GM21528 (cell line): ENCODE results near the gene GLG1.

Experiments used
- ATAC-seq: cut with Tn5 transposase; IDR thresholded peaks from one replicate; pipeline ENCODE4 v1.9.1; 2021; ENCODE audit warnings: mild to moderate bottlenecking, moderate library complexity; ENCODE audit not compliant: unreplicated experiment, low FRiP score

The GLG1 gene

DNA sequence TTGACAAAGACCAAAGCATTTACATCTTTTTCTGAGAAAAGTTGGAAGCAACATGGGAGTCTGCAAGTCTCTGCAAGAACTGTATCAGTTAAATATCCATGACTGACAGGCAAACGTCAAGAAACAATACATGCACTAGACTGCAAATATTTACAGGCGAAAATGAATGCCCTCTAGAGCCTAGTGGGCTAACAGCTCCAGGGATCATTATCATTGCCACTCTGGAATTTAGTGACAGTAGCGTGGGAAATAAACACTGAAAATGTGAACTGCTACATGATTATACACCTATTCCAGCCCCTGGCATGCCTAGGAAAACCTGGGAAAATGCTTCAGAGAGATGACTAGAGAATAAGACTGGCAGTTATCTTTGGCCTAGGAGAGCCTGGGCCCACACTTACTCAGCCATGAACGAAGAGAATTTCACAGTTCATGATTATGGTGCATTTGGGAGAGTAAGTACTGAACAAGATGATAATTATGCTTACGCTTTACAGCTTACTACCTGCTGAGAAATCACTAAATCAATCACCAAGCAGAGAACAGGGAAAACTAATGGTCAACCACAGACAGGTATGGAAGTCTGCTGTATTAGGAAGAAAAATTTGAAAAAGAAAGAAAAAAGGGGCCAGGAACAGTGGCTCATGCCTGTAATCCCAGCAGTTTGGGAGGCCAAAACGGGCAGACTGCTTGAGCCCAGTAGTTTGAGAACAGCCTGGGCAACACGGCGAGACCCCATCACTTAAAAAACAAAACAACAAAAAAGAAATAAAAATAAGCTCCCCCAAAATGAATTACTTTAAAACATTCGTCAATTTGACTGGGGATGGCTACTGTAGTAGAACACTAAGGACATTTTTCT, 119.0 kb downstream of the GLG1 start:
- no peak for ATAC-seq

DNA sequence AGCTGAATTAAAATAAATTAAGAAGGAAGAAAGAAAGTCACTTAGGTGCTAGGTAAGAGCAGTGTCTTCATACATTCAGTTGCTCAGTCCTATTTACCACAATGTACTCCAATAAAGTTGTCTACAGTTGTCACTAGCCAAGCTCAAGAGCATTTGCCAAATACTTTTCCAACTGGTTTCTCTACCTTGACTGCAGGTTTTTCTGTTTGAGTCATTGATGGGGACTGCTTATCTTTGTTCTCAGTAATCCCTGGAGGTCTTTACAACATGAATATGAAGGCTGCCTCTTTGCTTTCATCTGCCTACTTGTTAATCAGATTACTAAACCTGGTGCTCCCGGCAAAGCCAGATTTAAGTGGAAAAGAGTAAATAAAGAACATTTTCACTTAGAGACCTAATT, 121.0 kb downstream of the GLG1 start:
- ATAC-seq: no peak

DNA sequence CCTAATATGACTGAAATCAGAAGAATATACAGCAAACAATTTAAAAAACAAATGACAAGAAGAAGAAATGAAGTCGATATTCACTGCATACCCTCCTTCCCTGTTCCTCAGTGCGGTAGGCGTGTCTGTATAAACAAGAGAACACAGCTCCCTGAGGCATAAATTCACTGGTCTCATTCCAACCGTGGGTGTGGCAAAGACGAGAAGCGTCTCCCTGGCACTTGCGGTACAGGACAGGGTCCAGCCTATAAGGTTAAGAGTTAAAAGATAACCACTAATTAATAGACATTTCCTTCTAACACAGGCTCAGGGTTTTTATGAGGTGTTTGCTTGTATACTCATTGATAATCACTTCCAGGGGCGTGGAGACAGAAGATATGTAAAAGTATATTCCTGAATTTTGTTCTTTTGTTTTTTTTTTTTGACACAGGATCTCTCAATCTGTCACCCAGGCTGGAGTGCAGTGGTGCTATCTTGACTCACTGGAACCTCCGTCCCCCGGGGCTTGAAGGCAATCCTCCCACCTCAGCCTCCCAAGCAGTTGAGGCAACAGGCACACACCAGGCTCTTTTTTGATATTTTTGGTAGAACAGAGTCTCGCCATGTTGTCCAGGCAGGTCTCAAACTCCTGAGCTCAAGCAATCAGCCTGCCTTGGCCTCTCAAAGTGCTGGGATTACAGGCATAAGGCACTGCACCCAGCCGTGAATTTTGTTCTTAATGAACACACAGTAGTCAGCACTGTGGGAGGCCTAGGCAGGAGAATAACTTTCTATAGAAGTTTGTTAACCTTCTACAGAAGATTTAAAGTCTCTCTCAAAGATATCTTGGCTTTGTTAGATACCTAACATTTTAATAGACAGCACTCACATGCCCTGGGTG, 126.5 kb downstream of the GLG1 start:
- no peak for ATAC-seq

- ATAC-seq: no peak
Observed at GRCh38 chr16:74477226-74477625, 129.7 kb downstream of the GLG1 start.

- ATAC-seq: no peak
Observed at GRCh38 chr16:74474416-74474815, 132.5 kb downstream of the GLG1 start.

DNA sequence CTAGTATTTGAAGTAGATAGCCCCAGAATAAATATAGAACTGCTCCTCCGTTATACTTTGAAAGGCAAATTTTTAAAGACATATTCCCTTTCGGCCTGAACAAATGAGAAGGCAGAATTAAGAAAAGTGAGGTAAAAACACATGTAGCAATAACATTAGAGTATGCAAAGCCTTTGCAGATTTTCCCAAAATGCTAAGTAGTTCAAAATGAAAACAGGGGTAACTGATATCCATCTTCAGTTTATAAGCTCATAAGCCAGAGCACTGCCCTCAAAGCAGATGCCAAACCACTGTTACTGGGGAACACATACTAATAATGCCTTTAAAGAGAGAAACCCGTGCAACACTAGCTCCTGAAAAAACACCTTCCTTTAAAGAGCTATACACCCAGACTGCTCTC, 134.4 kb downstream of the GLG1 start:
- no peak for ATAC-seq

- ATAC-seq: no peak
Observed at GRCh38 chr16:74472010-74472409, 134.9 kb downstream of the GLG1 start.

GRCh38 chr16:74469946-74470478, 136.9 kb downstream of the GLG1 start:
- no peak for ATAC-seq

- no peak for ATAC-seq
Observed at GRCh38 chr16:74468807-74469525, 137.9 kb downstream of the GLG1 start.

DNA sequence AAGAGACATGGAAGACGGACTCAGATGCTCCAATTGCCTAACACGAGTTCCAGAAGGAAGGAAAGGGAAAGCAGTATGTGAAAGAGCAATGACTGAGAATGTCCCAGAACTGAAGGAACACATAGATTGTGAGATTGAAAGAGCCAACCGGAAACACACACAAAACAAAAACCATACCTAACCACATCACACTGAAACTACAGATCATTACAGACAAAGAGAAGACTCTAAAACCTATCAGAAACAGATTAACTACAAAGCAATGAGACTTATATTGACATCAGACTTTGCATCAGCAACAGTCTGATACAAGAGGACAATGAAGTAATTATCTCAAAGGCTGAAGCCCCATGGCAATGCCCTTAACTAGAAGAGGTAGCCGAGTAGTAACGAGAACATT, 140.0 kb downstream of the GLG1 start:
- peak; percentile 56 for ATAC-seq

- ATAC-seq: no peak
Observed at GRCh38 chr16:74465851-74466685, 140.8 kb downstream of the GLG1 start.

DNA sequence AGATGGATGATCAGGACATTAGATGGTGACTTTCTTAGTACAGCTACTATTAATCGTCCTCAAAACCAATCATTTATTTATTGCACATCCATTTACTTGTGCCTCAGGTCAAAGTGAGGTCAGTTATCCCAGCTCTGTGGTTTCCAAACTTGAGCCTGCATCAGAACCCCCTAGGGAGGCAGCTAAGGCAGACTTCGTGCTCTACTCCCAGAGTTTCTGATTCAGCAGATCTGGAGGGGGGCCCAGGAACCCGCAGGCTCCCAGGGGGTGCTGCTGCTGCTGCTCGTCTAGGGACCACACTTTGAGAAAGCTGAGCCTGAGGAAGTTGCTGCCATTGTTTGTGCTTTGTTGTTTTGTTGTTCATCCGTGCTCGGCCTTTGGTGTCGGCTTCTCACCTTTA, 141.6 kb downstream of the GLG1 start:
- no peak for ATAC-seq

GRCh38 chr16:74463888-74464287, 143.0 kb downstream of the GLG1 start:
- no peak for ATAC-seq

DNA sequence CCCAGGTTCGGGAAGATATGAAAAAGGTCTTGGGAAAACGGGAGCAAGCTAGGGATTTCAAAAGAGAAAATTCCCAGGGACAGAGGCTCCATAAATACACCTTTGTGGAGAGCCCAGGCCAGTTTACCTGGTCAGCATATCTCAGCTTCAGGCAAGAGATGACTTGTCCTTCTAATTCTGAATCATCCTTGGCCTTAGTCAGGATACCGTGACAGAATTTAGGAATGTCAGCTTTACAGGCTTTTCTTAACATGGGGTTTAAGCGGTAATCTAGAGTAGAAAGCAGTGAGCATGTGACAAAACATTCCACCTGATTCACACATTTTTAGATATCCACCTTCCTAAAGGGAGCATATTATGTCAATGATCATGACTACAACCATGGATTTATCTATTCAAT, 144.6 kb downstream of the GLG1 start:
- ATAC-seq: no peak

DNA sequence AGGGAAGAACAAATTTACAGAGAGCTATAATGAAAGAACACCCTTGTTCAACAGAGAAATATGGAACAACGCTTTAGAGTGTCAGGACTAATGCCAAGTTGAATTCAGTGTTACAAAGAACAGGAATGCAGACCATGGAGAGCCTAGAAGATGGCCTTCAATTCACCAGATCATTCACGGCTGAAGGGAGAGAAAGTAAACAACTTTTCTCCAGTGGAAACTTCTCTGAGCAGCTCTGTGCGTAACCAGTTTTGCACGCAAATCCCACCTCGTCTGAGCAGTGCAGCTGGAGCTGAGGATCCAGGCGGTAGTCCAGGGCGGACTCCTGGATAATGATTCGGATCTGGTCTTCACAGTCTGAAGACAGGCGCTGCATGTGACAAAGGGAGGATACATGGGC, 145.1 kb downstream of the GLG1 start:
- no peak for ATAC-seq

GRCh38 chr16:74460542-74460941, 146.4 kb downstream of the GLG1 start:
- ATAC-seq: no peak

DNA sequence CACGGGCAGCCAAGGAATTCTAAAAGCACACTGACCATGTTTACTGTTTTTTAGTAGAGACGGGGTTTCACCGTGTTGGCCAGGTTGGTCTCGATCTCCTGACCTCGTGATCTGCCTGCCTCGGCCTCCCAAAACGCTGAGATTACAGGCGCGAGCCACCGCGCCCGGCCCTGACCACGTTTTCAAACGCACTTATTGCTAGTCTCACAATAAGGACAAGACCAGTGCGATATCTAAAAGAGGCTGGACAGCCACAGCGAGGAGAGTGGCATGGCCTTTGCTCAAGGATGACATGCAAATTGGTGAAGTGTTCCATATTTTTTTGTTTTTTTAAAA, 150.7 kb downstream of the GLG1 start:
- no peak for ATAC-seq

DNA sequence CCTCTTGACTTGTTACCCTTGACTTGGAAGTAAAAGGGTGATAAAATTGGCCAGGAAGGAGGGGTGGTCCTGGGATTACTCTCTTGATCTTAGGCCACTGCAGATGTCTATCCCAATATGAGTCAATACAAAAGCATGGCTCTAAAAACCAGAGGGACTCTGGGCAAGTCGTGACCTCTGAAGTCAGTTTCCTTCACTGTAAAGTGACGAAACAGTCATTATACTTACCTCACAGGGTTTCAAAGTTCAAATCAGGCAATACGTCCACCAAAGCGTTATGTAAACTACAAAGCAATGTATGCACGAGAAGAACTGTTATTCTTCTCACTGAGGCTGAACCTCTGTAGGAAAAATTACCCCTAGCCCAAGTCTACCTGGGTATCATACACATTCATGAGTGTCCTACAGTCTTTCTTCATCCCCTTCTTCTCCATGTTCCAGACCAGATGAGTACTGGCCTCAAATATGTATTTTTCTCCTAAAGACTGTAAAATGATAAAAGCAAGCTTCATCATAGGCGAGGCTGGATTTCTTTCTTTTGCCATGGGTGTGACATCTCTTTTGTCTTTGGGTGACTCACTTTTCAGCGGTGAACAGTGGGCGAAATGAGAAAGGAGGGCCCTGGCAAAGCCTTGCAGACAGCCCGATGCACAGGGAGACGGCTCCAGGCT, 151.2 kb downstream of the GLG1 start:
- ATAC-seq: no peak

GRCh38 chr16:74455213-74455612, 151.7 kb downstream of the GLG1 start:
- ATAC-seq: no peak
